H1 (cell line): ENCODE data around the gene SCARB1.

Experiments
- EP300 ChIP-seq, 2 experiments: IDR thresholded peaks; 1 replicate in 1 of 2; 2 replicates in 1 of 2; pipeline ENCODE4 v1.6.1; 2011 to 2012; ENCODE audit warnings: low read depth in 2 of 2, low read length in 2 of 2, mild to moderate bottlenecking in 2 of 2, borderline replicate concordance in 1 of 2, inconsistent platforms in 1 of 2, moderate library complexity in 1 of 2
- EZH2 ChIP-seq: fragments of 200-600 bp; sonication (generic); IDR thresholded peaks from 2 replicates; pipeline ENCODE4 v1.7.1; 2012; ENCODE audit warnings: low read depth, mild to moderate bottlenecking, moderate library complexity, low read length, inconsistent platforms; ENCODE audit not compliant: severe bottlenecking
- KDM1A ChIP-seq: fragments of 200-600, 300-600 bp; sonication (generic); IDR thresholded peaks from 2 replicates; pipeline ENCODE4 v1.7.1; 2016; ENCODE audit warnings: mild to moderate bottlenecking, low read length, borderline replicate concordance
- POLR2AphosphoS5 ChIP-seq: IDR thresholded peaks from 2 replicates; pipeline ENCODE4 v1.6.1; 2011; ENCODE audit warnings: low read depth, low read length
- RFX5 ChIP-seq: IDR thresholded peaks from 2 replicates; pipeline ENCODE4 v1.6.1; 2011; ENCODE audit warnings: low read depth, low read length, improper control_type of control experiment, borderline replicate concordance
- TF ChIP-seq, protein P1 (sequence below), 3 experiments: IDR thresholded peaks; 1 replicate in 2 of 3; 2 replicates in 1 of 3; pipeline versions ENCODE4 v1.5.1 to v1.6.1; 2011; ENCODE audit warnings: low read length in 3 of 3, mild to moderate bottlenecking in 3 of 3, inconsistent platforms in 2 of 3, low read depth in 1 of 3, moderate library complexity in 1 of 3; ENCODE audit not compliant: insufficient read depth in 1 of 3; ENCODE audit errors: control extremely low read depth in 1 of 3

DNA sequence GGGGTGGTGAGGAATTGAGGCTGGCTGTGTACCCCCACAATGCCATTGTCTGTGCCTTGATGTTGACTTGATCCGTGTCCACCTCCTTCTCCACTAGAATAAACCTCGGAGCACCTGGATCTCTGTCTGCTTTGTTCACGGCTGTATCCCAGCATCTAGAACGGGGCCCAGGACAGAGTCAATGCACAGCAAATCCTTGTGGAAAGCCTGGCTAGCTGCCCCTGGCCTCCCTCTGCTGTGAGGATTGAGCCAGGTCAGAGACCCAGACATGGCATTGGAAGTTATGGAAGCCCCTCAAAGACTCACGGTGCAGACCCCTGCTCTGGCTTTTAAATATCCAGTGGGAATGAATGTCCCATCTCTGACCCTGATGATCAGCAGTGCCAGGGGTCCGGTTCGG lies 109.2 kb downstream of the SCARB1 start:
- TF ChIP-seq EP300 (IDR thresholded peaks at IDR 0.05; ENCODE audit: borderline replicate concordance in 1 of 2, low read depth in 2 of 2, low read length in 2 of 2) (no peak), POLR2AphosphoS5 (no peak), RFX5 (no peak), EZH2 (no peak), KDM1A (no peak)
- TF ChIP-seq, protein P1, sequence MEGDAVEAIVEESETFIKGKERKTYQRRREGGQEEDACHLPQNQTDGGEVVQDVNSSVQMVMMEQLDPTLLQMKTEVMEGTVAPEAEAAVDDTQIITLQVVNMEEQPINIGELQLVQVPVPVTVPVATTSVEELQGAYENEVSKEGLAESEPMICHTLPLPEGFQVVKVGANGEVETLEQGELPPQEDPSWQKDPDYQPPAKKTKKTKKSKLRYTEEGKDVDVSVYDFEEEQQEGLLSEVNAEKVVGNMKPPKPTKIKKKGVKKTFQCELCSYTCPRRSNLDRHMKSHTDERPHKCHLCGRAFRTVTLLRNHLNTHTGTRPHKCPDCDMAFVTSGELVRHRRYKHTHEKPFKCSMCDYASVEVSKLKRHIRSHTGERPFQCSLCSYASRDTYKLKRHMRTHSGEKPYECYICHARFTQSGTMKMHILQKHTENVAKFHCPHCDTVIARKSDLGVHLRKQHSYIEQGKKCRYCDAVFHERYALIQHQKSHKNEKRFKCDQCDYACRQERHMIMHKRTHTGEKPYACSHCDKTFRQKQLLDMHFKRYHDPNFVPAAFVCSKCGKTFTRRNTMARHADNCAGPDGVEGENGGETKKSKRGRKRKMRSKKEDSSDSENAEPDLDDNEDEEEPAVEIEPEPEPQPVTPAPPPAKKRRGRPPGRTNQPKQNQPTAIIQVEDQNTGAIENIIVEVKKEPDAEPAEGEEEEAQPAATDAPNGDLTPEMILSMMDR (IDR thresholded peaks at IDR 0.05; ENCODE audit: control extremely low read depth in 1 of 3, insufficient read depth in 1 of 3, low read depth in 1 of 3, low read length in 3 of 3), result no peak
